T-cell (primary cell): ENCODE data around the gene S100A1. TPM values are rescaled to one million over a fixed set of nuclear protein-coding genes. Genes with fewer than 3 reads are reported as not detected.

ENCODE experiments used
- ATAC-seq, 4 experiments: fragments of 200-7000 bp in 3 of 4; fragments of 150-1000 bp in 1 of 4; cut with Tn5 transposase; replicated peaks in 1 of 4; 1 replicate in 3 of 4; 2 replicates in 1 of 4; pipeline ENCODE4 v1.10.0; 2021; ENCODE audit warnings: moderate library complexity in 3 of 4, mild to moderate bottlenecking in 2 of 4, moderate number of reproducible peaks in 1 of 4
- CTCF ChIA-PET, 2 donors: fragments of 300-600 bp; sonication (Branson Sonifier 250); formaldehyde crosslinking; loops; one replicate each; lab custom pipeline; 2022; ENCODE audit warnings: antibody characterized with exemption in 2 of 2; lab: Charles Lee
- POLR2A ChIA-PET, 2 donors: fragments of 300-600 bp; sonication (Branson Sonifier 250); formaldehyde crosslinking; loops; one replicate each; lab custom pipeline; 2022; ENCODE audit warnings: antibody characterized with exemption in 2 of 2; lab: Charles Lee
- DNase-seq, 35 experiments: peaks; one replicate each; pipeline versions ENCODE4 v3.0.0 to v3.0.0-alpha.2; 2013 to 2023
- H3K27ac ChIP-seq: one replicate; pipeline ENCODE4 v1.5.1; 2013; ENCODE audit warnings: low read length
- H3K27me3 ChIP-seq, 2 experiments: replicated peaks in 1 of 2; 1 replicate in 1 of 2; 2 replicates in 1 of 2; pipeline versions ENCODE4 v1.6.1 to v1.7.0; 2013; ENCODE audit warnings: low read length in 1 of 2, mixed read lengths in 1 of 2; ENCODE audit not compliant: control insufficient read depth in 2 of 2, insufficient read depth in 2 of 2; ENCODE audit errors: extremely low read depth in 1 of 2
- H3K36me3 ChIP-seq, 2 donors: 1 replicate in 1 of 2; 2 replicates in 1 of 2; pipeline versions ENCODE4 v1.6.1 to v1.7.0; 2013; ENCODE audit warnings: low read length in 1 of 2; ENCODE audit not compliant: control insufficient read depth in 2 of 2, insufficient read depth in 1 of 2; ENCODE audit errors: extremely low read depth in 1 of 2
- H3K4me1 ChIP-seq, 2 experiments: 1 replicate in 1 of 2; 2 replicates in 1 of 2; pipeline versions ENCODE4 v1.6.1 to v1.7.0; 2013; ENCODE audit warnings: low read length in 2 of 2, mixed read lengths in 1 of 2; ENCODE audit not compliant: insufficient read depth in 2 of 2, control insufficient read depth in 1 of 2; ENCODE audit errors: extremely low read depth in 1 of 2
- H3K4me3 ChIP-seq, 2 donors: 1 replicate in 1 of 2; 2 replicates in 1 of 2; pipeline versions ENCODE4 v1.5.1 to v1.7.0; 2013; ENCODE audit warnings: mild to moderate bottlenecking in 2 of 2, low read length in 1 of 2, moderate library complexity in 1 of 2; ENCODE audit not compliant: control insufficient read depth in 1 of 2; ENCODE audit errors: extremely low read depth in 1 of 2
- H3K9me3 ChIP-seq: 2 replicates; pipeline ENCODE4 v1.7.0; 2013
- H3K27ac Mint-ChIP-seq, 2 donors: one replicate each; pipeline ENCODE4 v1.8.0; 2020 to 2021; ENCODE audit warnings: mild to moderate bottlenecking in 2 of 2, mixed read lengths in 2 of 2
- H3K27me3 Mint-ChIP-seq, 2 donors: one replicate each; pipeline ENCODE4 v1.8.0; 2021 to 2022; ENCODE audit warnings: mixed read lengths in 2 of 2
- H3K36me3 Mint-ChIP-seq: one replicate; pipeline ENCODE4 v1.8.0; 2021; ENCODE audit warnings: mixed read lengths
- H3K4me1 Mint-ChIP-seq, 3 donors: one replicate each; pipeline ENCODE4 v1.8.0; 2020 to 2022; ENCODE audit warnings: mixed read lengths in 3 of 3, mild to moderate bottlenecking in 1 of 3
- H3K4me3 Mint-ChIP-seq, 3 donors: one replicate each; pipeline ENCODE4 v1.8.0; 2020 to 2022; ENCODE audit warnings: mild to moderate bottlenecking in 3 of 3, mixed read lengths in 3 of 3, moderate library complexity in 3 of 3
- H3K9me3 Mint-ChIP-seq, 3 donors: one replicate each; pipeline ENCODE4 v1.8.0; 2020 to 2022; ENCODE audit warnings: mixed read lengths in 3 of 3
- WGBS: methylation state at CpG from one replicate; pipeline ENCODE4 v1.1.5; 2013; ENCODE audit warnings: missing lambda C conversion rate; ENCODE audit not compliant: insufficient coverage; 5-methylcytosine and 5-hydroxymethylcytosine counted together
- total RNA-seq, 35 experiments: library from RNA in 6 of 35; stranded (reverse) in 6 of 35; fragments of 120-200 nt in 1 of 35; gene quantifications; one replicate each; pipeline versions ENCODE4 v1.2.1 to v1.2.4 and lab custom pipeline; 2013 to 2026

Gene S100A1
- total RNA-seq, 5 donors from 2014 or later (not counting 1 experiment from before 2014, with no cell fraction given): not detected

DNA sequence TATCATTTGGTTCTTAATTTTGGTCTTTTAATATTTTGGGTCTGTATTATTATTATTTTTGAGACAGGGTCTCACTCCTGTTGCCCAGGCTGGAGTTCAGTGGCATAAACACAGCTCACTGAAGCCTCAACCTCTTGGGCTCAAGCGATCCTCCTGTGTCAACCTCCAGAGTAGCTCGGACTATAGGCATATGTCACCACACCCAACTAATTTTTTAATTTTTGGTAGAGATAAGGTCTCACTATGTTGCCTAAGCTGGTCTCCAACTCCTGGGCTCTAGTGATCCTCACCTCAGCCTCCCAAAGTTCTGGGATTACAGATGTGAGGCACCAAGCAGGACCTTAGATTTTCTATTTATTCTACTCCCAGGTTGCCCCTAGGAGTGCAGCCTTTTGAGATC is 45.3 kb downstream of the S100A1 start:
- peaks cover 7% of the 10 kb centered on the region for H3K36me3 Mint-ChIP-seq
- ATAC-seq: no peak
- H3K9me3 Mint-ChIP-seq: no peaks in the 10 kb centered on the region
- H3K27ac Mint-ChIP-seq: peak overlapping the region in 1 of 2 donors; percentile 49
- POLR2A ChIA-PET: no interaction called here
- H3K27ac ChIP-seq: no peak overlapping the region
- H3K4me1 ChIP-seq: peaks cover 18 to 35% of the 10 kb centered on the region in 2 experiments
- H3K4me1 Mint-ChIP-seq: peaks cover 15 to 28% (median 27%) of the 10 kb centered on the region in 3 donors
- H3K27me3 ChIP-seq: peaks cover 0 to 19% of the 10 kb centered on the region in 2 experiments
- peaks cover 1 to 3% of the 10 kb centered on the region in 2 donors for H3K36me3 ChIP-seq
- no peak overlapping the region for H3K4me3 ChIP-seq
- CTCF ChIA-PET: interaction anchor here in 1 of 2 donors (0.6 kb wide), 1 partner anchor 234 kb away, joined by 3 read pairs; no protein-coding TSS in a partner anchor
- WGBS: no CpG with 5 or more reads among the region's 2 CpGs
- no peak for DNase-seq
- H3K4me3 Mint-ChIP-seq: peak overlapping the region in 1 of 3 donors; percentile 47
- no peaks in the 10 kb centered on the region for H3K9me3 ChIP-seq
- H3K27me3 Mint-ChIP-seq: peaks cover 14 to 21% of the 10 kb centered on the region in 2 donors

DNA sequence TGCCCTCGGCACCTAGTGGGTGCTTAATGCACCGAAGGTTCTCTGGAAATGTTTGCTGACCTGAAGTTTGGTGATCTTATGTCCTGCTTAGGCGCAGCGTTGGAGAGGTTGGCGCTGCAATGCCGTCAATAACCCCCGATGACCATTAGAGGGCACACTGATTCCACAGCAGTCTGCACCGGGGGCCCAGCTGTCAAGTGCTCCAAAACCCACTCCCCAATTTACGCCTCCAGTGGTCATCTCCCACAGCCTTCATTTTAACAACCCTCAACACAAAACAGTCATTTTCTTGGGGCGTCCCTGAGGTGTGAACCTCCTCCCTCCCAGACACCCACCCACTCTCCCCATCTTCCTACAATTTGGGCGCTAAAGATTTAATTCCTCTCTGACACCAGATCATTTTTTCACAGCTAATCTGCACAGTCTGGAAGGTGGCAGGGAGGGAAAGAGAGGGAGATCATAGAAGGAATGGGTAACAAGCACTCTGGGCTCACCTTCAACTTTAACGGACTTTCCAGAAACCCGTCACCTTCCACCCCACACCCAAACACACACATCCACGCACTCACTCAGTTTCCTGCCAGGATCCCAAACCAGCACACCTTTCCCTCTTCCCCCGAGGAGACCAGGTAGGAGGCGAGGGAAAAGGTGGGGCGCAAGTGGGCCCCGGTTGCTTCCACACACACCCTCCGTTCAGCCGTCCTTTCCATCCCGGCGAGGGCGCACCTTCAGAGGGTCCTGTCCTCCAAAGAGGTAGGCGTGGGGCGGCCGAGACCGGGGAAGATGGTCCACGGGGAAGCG is 49.7 kb downstream of the S100A1 start:
- Mint-ChIP-seq H3K9me3 (no peaks in the 10 kb centered on the region), H3K27ac (peak overlapping the region in 1 of 2 donors; percentile 65), H3K36me3 (no peaks in the 10 kb centered on the region), H3K4me1 (peaks cover 16 to 27% (median 22%) of the 10 kb centered on the region in 3 donors), H3K4me3 (peak overlapping the region; percentile 69 to 81 (median 77)), H3K27me3 (peaks cover 38 to 45% of the 10 kb centered on the region in 2 donors)
- ATAC-seq: peak in 2 of 4 experiments; percentile 47 to 53
- Histone ChIP-seq H3K36me3 (no peaks in the 10 kb centered on the region), H3K9me3 (no peaks in the 10 kb centered on the region), H3K4me3 (peak overlapping the region; percentile 28 to 51), H3K27ac (no peak overlapping the region), H3K27me3 (peaks cover 2 to 55% of the 10 kb centered on the region in 2 experiments), H3K4me1 (peaks cover 13 to 25% of the 10 kb centered on the region in 2 experiments)
- DNase-seq: peak in 22 of 35 experiments; percentile 8 to 71 (median 33)
- 5% methylated on average over 21 of the region's 29 CpGs for WGBS
- CTCF ChIA-PET: interaction anchor here (0.5 to 0.8 kb wide), 7 partner anchors 13 to 408 kb away, joined by 3 to 7 read pairs (median 4); no protein-coding TSS in a partner anchor
- POLR2A ChIA-PET: interaction anchor here (0.6 to 0.7 kb wide), 2 partner anchors 18 to 482 kb away, joined by 3 to 4 read pairs; no protein-coding TSS in a partner anchor

DNA sequence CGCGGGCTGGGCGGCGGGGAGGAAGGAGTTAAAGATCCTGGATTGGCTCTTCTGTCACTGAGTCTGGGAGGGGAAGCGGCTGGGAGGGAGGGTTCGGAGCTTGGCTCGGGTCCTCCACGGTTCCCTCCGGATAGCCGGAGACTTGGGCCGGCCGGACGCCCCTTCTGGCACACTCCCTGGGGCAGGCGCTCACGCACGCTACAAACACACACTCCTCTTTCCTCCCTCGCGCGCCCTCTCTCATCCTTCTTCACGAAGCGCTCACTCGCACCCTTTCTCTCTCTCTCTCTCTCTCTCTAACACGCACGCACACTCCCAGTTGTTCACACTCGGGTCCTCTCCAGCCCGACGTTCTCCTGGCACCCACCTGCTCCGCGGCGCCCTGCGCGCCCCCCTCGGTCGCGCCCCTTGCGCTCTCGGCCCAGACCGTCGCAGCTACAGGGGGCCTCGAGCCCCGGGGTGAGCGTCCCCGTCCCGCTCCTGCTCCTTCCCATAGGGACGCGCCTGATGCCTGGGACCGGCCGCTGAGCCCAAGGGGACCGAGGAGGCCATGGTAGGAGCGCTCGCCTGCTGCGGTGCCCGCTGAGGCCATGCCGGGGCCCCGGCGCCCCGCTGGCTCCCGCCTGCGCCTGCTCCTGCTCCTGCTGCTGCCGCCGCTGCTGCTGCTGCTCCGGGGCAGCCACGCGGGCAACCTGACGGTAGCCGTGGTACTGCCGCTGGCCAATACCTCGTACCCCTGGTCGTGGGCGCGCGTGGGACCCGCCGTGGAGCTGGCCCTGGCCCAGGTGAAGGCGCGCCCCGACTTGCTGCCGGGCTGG is 50.5 kb downstream of the S100A1 start, which contains the start of gene NPR1:
Gene NPR1, plus strand, starts transcription at position 170 of the 818 bp plus-strand sequence. Its CDS starts 421 bp downstream, at position 591.
- H3K36me3 ChIP-seq: no peaks in the 10 kb centered on the region
- ChIA-PET CTCF (interaction anchor here (0.5 to 0.8 kb wide), 5 partner anchors 14 to 409 kb away, joined by 3 to 7 read pairs (median 4); no protein-coding TSS in a partner anchor), POLR2A (interaction anchor here in 1 of 2 donors (0.7 kb wide), 1 partner anchor 17 kb away, joined by 3 read pairs; no protein-coding TSS in a partner anchor)
- under 1% methylated on average over 69 of the region's 78 CpGs for WGBS
- H3K9me3 ChIP-seq: no peaks in the 10 kb centered on the region
- Mint-ChIP-seq H3K4me3 (peak within 1 kb of the TSS; percentile 77 to 81 (median 81)), H3K9me3 (no peaks in the 10 kb centered on the region), H3K4me1 (peaks cover 16 to 27% (median 22%) of the 10 kb centered on the region in 3 donors), H3K27me3 (peaks cover 38 to 49% of the 10 kb centered on the region in 2 donors), H3K27ac (peak within 1 kb of the TSS in 1 of 2 donors; percentile 65), H3K36me3 (no peaks in the 10 kb centered on the region)
- H3K27ac ChIP-seq: no peak within 1 kb of the TSS
- H3K4me3 ChIP-seq: peak within 1 kb of the TSS; percentile 39 to 51
- H3K4me1 ChIP-seq: peaks cover 13 to 25% of the 10 kb centered on the region in 2 experiments
- ATAC-seq (peak; percentile 44 to 58 (median 56)), DNase-seq (peak in 11 of 35 experiments; percentile 14 to 41 (median 22))
- H3K27me3 ChIP-seq: peaks cover 2 to 56% of the 10 kb centered on the region in 2 experiments

DNA sequence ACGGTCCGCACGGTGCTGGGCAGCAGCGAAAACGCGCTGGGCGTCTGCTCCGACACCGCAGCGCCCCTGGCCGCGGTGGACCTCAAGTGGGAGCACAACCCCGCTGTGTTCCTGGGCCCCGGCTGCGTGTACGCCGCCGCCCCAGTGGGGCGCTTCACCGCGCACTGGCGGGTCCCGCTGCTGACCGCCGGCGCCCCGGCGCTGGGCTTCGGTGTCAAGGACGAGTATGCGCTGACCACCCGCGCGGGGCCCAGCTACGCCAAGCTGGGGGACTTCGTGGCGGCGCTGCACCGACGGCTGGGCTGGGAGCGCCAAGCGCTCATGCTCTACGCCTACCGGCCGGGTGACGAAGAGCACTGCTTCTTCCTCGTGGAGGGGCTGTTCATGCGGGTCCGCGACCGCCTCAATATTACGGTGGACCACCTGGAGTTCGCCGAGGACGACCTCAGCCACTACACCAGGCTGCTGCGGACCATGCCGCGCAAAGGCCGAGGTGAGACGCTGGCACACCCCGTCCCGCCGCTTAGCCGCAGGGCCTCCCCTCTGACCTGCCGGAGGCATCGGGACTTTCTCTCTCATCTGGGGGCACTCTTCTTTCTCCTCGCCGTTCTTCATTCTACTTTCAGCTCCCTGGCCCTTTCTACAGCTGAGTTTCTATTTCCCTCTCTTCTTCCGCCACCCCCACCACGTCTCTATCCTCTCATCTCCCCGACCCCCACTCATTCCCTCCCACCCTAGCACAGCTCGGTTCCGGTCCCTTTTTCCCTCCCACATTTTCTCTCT is 51.3 kb downstream of the S100A1 start:
- Histone ChIP-seq H3K36me3 (no peaks in the 10 kb centered on the region), H3K4me3 (peak overlapping the region; percentile 39 to 51), H3K4me1 (peaks cover 13 to 25% of the 10 kb centered on the region in 2 experiments), H3K27ac (no peak overlapping the region), H3K9me3 (no peaks in the 10 kb centered on the region), H3K27me3 (peaks cover 2 to 61% of the 10 kb centered on the region in 2 experiments)
- WGBS: 3% methylated on average over 70 of the region's 73 CpGs
- Mint-ChIP-seq H3K9me3 (no peaks in the 10 kb centered on the region), H3K4me3 (peak overlapping the region; percentile 72 to 81 (median 81)), H3K27ac (peak overlapping the region in 1 of 2 donors; percentile 39), H3K4me1 (peaks cover 16 to 27% (median 22%) of the 10 kb centered on the region in 3 donors), H3K27me3 (peaks cover 40 to 53% of the 10 kb centered on the region in 2 donors), H3K36me3 (no peaks in the 10 kb centered on the region)
- CTCF ChIA-PET: interaction anchor here in 1 of 2 donors (1.2 kb wide), 1 partner anchor 168 kb away, joined by 3 read pairs; no protein-coding TSS in a partner anchor
- POLR2A ChIA-PET: interaction anchor here in 1 of 2 donors (0.6 kb wide), 1 partner anchor 127 kb away, joined by 3 read pairs; no protein-coding TSS in a partner anchor
- ATAC-seq (peak; percentile 65 to 78 (median 68)), DNase-seq (peak in 12 of 35 experiments; percentile 4 to 48 (median 26))

DNA sequence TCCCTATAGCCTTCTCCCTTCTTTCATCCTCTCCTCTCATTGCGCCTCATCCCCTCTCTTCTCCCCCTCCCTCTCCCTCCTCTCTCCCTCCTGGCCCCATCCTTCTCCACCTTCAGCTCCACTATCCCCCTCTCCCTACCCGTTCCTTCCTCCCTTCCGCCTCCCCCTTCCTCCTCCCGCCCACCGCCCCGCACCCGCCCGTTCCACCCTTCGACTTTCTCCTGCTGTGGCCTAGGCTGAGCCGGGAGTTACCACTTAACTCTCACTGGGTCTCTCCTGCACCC is 51.8 kb downstream of the S100A1 start:
- H3K27ac ChIP-seq: no peak overlapping the region
- Mint-ChIP-seq H3K4me3 (peak overlapping the region; percentile 53 to 81 (median 75)), H3K4me1 (peaks cover 16 to 27% (median 22%) of the 10 kb centered on the region in 3 donors), H3K9me3 (no peaks in the 10 kb centered on the region), H3K36me3 (no peaks in the 10 kb centered on the region), H3K27me3 (peaks cover 40 to 53% of the 10 kb centered on the region in 2 donors), H3K27ac (no peak overlapping the region)
- no peaks in the 10 kb centered on the region for H3K36me3 ChIP-seq
- peaks cover 2 to 65% of the 10 kb centered on the region in 2 experiments for H3K27me3 ChIP-seq
- ChIA-PET POLR2A (interaction anchor here in 1 of 2 donors (0.6 kb wide), 1 partner anchor 126 kb away, joined by 3 read pairs; no protein-coding TSS in a partner anchor), CTCF (interaction anchor here in 1 of 2 donors (1.2 kb wide), 1 partner anchor 169 kb away, joined by 3 read pairs; no protein-coding TSS in a partner anchor)
- H3K9me3 ChIP-seq: no peaks in the 10 kb centered on the region
- DNase-seq (no peak), ATAC-seq (no peak)
- H3K4me1 ChIP-seq: peaks cover 13 to 25% of the 10 kb centered on the region in 2 experiments
- 11% methylated on average over 3 of the region's 10 CpGs for WGBS
- no peak overlapping the region for H3K4me3 ChIP-seq
